Measurements from ENCODE around the gene CDH15.

The CDH15 gene

DNA sequence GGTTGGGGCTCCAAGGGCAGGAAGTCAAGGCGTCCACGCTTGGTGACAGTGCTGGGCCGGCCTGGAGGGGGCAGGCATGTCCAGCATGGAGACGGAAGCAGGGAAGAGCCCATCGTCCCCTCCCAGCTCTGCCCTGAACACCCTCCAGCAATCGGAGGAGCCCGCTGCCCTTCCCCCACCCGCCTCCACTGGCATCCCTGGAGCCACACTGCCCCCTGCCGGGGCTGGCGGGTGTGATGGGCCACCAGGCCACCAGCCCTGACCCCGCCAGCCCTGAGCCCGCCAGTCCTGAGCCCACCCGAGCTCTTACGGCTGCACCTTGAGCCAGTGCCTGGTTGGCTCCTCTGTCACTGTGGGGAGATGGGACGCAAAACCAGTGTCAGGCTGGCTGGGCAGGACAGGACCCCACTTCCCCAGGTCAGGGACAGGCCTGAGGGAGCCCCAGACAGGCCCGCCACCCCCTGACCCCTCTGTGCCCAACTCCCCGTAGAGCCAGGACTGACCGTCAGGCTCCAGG lies 4.1 kb upstream of the CDH15 start (continued):
- TF ChIP-seq MEIS1 (CRISPR knock-in tag; IDR thresholded peaks at IDR 0.05; ENCODE audit: borderline replicate concordance) (no peak), ZNF23 (tag by site-specific recombination; IDR thresholded peaks at IDR 0.05; ENCODE audit: borderline replicate concordance) (no peak), ZNF830 (tag by site-specific recombination; IDR thresholded peaks at IDR 0.05; ENCODE audit: low read depth) (no peak), ZNF138 (tag by site-specific recombination; IDR thresholded peaks at IDR 0.05; ENCODE audit: borderline replicate concordance) (no peak), ZNF560 (tag by site-specific recombination; IDR thresholded peaks at IDR 0.05; ENCODE audit: borderline replicate concordance) (no peak), ZNF248 (tag by site-specific recombination; IDR thresholded peaks at IDR 0.05) (no peak), ZNF626 (tag by site-specific recombination; IDR thresholded peaks at IDR 0.05) (no peak), ZSCAN23 (tag by site-specific recombination; IDR thresholded peaks at IDR 0.05) (no peak), ZNF37A (tag by site-specific recombination; IDR thresholded peaks at IDR 0.05) (no peak), GFI1B (tag by site-specific recombination; IDR thresholded peaks at IDR 0.05) (no peak), ZNF311 (tag by site-specific recombination; IDR thresholded peaks at IDR 0.05; ENCODE audit: borderline replicate concordance) (no peak), ZBTB21 (tag by site-specific recombination; IDR thresholded peaks at IDR 0.05) (no peak), ZNF416 (tag by site-specific recombination; IDR thresholded peaks at IDR 0.05) (no peak), SP2 (tag by site-specific recombination; IDR thresholded peaks at IDR 0.05) (no peak), KLF8 (tag by site-specific recombination; IDR thresholded peaks at IDR 0.05) (peak; percentile 55; the same call in 1 of the 2 replicates), ZBTB7A (tag by site-specific recombination; IDR thresholded peaks at IDR 0.05; ENCODE audit: low read depth) (0 out of 2 replicates have a peak, but pooled peaks have one; percentile 54), FEZF1 (tag by site-specific recombination; IDR thresholded peaks at IDR 0.05) (no peak), ZXDB (tag by site-specific recombination; IDR thresholded peaks at IDR 0.05) (peak; percentile 75), SETDB1 (IDR thresholded peaks at IDR 0.05; ENCODE audit: insufficient read length, low read length) (no peak), ZNF521 (tag by site-specific recombination; IDR thresholded peaks at IDR 0.05) (no peak), ZNF776 (tag by site-specific recombination; IDR thresholded peaks at IDR 0.05; ENCODE audit: borderline replicate concordance) (no peak)
- TF ChIP-seq, protein P1, sequence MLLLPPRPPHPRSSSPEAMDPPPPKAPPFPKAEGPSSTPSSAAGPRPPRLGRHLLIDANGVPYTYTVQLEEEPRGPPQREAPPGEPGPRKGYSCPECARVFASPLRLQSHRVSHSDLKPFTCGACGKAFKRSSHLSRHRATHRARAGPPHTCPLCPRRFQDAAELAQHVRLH (tag by site-specific recombination; IDR thresholded peaks at IDR 0.05), result 0 out of 2 replicates have a peak, but pooled peaks have one; percentile 51
- TF ChIP-seq, protein P2, sequence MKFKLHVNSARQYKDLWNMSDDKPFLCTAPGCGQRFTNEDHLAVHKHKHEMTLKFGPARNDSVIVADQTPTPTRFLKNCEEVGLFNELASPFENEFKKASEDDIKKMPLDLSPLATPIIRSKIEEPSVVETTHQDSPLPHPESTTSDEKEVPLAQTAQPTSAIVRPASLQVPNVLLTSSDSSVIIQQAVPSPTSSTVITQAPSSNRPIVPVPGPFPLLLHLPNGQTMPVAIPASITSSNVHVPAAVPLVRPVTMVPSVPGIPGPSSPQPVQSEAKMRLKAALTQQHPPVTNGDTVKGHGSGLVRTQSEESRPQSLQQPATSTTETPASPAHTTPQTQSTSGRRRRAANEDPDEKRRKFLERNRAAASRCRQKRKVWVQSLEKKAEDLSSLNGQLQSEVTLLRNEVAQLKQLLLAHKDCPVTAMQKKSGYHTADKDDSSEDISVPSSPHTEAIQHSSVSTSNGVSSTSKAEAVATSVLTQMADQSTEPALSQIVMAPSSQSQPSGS (tag by site-specific recombination; IDR thresholded peaks at IDR 0.05; ENCODE audit: low read depth), result no peak
- TF ChIP-seq, protein P3, sequence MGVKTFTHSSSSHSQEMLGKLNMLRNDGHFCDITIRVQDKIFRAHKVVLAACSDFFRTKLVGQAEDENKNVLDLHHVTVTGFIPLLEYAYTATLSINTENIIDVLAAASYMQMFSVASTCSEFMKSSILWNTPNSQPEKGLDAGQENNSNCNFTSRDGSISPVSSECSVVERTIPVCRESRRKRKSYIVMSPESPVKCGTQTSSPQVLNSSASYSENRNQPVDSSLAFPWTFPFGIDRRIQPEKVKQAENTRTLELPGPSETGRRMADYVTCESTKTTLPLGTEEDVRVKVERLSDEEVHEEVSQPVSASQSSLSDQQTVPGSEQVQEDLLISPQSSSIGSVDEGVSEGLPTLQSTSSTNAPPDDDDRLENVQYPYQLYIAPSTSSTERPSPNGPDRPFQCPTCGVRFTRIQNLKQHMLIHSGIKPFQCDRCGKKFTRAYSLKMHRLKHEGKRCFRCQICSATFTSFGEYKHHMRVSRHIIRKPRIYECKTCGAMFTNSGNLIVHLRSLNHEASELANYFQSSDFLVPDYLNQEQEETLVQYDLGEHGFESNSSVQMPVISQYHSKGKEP (tag by site-specific recombination; IDR thresholded peaks at IDR 0.05), result no peak
- TF ChIP-seq, protein P4, sequence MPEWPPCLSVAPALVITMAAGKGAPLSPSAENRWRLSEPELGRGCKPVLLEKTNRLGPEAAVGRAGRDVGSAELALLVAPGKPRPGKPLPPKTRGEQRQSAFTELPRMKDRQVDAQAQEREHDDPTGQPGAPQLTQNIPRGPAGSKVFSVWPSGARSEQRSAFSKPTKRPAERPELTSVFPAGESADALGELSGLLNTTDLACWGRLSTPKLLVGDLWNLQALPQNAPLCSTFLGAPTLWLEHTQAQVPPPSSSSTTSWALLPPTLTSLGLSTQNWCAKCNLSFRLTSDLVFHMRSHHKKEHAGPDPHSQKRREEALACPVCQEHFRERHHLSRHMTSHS (tag by site-specific recombination; IDR thresholded peaks at IDR 0.05), result no peak
- TF ChIP-seq, protein P5, sequence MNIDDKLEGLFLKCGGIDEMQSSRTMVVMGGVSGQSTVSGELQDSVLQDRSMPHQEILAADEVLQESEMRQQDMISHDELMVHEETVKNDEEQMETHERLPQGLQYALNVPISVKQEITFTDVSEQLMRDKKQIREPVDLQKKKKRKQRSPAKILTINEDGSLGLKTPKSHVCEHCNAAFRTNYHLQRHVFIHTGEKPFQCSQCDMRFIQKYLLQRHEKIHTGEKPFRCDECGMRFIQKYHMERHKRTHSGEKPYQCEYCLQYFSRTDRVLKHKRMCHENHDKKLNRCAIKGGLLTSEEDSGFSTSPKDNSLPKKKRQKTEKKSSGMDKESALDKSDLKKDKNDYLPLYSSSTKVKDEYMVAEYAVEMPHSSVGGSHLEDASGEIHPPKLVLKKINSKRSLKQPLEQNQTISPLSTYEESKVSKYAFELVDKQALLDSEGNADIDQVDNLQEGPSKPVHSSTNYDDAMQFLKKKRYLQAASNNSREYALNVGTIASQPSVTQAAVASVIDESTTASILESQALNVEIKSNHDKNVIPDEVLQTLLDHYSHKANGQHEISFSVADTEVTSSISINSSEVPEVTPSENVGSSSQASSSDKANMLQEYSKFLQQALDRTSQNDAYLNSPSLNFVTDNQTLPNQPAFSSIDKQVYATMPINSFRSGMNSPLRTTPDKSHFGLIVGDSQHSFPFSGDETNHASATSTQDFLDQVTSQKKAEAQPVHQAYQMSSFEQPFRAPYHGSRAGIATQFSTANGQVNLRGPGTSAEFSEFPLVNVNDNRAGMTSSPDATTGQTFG (tag by site-specific recombination; IDR thresholded peaks at IDR 0.05; ENCODE audit: borderline replicate concordance), result no peak
- TF ChIP-seq, protein P6, sequence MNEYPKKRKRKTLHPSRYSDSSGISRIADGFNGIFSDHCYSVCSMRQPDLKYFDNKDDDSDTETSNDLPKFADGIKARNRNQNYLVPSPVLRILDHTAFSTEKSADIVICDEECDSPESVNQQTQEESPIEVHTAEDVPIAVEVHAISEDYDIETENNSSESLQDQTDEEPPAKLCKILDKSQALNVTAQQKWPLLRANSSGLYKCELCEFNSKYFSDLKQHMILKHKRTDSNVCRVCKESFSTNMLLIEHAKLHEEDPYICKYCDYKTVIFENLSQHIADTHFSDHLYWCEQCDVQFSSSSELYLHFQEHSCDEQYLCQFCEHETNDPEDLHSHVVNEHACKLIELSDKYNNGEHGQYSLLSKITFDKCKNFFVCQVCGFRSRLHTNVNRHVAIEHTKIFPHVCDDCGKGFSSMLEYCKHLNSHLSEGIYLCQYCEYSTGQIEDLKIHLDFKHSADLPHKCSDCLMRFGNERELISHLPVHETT (tag by site-specific recombination; IDR thresholded peaks at IDR 0.05), result no peak
- TF ChIP-seq, protein P7, sequence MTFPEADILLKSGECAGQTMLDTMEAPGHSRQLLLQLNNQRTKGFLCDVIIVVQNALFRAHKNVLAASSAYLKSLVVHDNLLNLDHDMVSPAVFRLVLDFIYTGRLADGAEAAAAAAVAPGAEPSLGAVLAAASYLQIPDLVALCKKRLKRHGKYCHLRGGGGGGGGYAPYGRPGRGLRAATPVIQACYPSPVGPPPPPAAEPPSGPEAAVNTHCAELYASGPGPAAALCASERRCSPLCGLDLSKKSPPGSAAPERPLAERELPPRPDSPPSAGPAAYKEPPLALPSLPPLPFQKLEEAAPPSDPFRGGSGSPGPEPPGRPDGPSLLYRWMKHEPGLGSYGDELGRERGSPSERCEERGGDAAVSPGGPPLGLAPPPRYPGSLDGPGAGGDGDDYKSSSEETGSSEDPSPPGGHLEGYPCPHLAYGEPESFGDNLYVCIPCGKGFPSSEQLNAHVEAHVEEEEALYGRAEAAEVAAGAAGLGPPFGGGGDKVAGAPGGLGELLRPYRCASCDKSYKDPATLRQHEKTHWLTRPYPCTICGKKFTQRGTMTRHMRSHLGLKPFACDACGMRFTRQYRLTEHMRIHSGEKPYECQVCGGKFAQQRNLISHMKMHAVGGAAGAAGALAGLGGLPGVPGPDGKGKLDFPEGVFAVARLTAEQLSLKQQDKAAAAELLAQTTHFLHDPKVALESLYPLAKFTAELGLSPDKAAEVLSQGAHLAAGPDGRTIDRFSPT (tag by site-specific recombination; IDR thresholded peaks at IDR 0.05), result peak; percentile 54; the same call in 1 of the 2 replicates
- TF ChIP-seq, protein P8, sequence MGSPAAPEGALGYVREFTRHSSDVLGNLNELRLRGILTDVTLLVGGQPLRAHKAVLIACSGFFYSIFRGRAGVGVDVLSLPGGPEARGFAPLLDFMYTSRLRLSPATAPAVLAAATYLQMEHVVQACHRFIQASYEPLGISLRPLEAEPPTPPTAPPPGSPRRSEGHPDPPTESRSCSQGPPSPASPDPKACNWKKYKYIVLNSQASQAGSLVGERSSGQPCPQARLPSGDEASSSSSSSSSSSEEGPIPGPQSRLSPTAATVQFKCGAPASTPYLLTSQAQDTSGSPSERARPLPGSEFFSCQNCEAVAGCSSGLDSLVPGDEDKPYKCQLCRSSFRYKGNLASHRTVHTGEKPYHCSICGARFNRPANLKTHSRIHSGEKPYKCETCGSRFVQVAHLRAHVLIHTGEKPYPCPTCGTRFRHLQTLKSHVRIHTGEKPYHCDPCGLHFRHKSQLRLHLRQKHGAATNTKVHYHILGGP (tag by site-specific recombination; IDR thresholded peaks at IDR 0.05), result no peak
